Stimulated activated CD4-positive, alpha-beta T cell treated with anti-CD3 and anti-CD28 coated beads, TNF-alpha, amount 100 ng/mL, for 4 hours (primary cell): ENCODE data around the gene TULP1.
"Not testable (repeated sequence)": the region's sequence is repeated elsewhere in the genome, so short reads cannot be mapped to it uniquely, and the experiment has no call there.

Experiments used
- DNase-seq, 3 experiments: peaks; one replicate each; pipeline ENCODE4 v3.0.0-alpha.2; 2020; ENCODE audit warnings: low read depth in 3 of 3

Gene TULP1

DNA sequence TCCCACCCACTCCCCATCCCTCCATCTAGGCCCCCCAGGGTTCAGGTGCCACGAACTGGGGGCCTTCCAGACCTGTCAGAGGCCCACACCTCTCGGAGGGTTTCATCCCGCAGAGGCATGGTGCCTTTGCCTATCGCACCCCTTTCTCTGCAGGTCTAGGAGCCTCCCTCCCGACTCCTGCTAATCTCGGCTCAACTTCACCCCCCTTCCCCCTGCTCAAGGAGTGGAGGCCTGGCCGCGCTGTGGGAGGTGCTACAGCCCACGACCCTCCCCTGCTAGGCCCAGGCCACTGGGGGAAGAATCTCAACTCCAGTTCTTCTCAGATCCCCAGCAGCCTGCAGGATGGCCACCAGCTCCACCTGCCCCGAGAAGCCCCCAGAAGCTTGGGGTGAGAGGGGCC, at the start of gene TULP1:
Gene TULP1 (minus strand): TSS at position 157 of the 400 bp plus-strand sequence. CDS start 38 bp downstream, at position 119.
- DNase-seq: no peak

GRCh38 chr6:35562060-35562459, 49.4 kb upstream of the TULP1 start:
- DNase-seq: no peak

GRCh38 chr6:35561113-35561512, 48.4 kb upstream of the TULP1 start:
- no peak for DNase-seq

DNA sequence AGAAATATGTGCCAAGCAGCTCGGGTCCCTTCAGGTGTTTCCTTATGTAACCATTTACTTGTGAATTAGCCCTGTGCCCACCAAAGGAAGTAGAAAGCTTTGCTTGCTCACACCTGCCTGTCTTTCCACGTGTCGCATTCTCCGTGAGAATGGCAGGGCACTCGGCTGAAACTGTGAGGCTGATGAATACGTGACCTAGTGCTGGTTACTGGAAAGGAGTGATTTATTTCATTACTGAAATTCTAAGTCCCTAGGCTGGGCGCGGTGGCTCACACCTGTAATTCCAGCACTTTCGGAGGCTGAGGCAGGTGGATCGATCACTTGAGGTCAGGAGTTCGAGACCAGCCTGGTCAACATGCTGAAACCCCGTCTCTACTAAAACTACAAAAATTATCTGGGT, 45.9 kb upstream of the TULP1 start:
- DNase-seq: no peak

- no peak for DNase-seq
Measured at GRCh38 chr6:35557239-35557638, 44.5 kb upstream of the TULP1 start.

DNA sequence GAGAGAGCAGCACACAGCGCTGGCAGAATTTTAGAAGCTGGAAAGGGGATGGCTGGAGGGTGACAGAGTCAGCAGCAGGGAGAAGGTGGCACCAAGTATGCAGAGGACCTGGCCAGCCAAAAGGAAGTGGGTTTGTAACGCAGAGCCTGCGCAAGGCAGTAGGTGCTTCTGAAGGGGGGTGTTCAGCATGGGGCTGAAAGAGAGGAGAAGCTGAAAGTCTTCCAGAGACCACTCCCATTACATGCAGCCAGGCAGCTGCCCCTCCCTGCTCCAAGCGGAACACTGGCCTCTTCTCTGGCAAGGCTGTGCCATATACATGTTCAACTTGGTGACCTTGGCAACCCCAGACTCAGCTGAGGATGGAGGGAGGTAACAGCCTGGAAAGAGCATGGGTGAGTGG, 42.1 kb upstream of the TULP1 start:
- no peak for DNase-seq

- no peak for DNase-seq
Measured at GRCh38 chr6:35553315-35553714, 40.6 kb upstream of the TULP1 start.

GRCh38 chr6:35552285-35552917, 39.7 kb upstream of the TULP1 start:
- peak; percentile 34 to 36 (median 34) for DNase-seq

DNA sequence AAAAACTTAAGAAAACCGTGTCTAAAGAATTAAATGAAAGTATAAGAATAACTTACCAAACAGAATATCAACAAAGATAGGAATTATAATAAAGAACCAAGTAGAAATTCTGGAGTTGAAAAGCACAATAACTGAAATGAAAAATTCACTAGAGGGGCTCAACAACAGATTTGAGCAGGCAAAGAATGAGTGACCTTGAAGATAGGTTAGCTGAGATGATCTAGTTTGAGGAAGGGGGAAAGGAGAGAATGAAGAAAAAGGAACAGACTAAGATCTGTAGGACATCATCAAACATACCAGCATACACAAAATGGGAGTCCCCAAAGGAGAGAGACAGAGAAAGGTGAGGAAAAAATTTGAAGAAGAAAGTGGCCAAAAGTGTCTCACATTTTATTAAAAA, 37.7 kb upstream of the TULP1 start:
- DNase-seq: no peak

DNA sequence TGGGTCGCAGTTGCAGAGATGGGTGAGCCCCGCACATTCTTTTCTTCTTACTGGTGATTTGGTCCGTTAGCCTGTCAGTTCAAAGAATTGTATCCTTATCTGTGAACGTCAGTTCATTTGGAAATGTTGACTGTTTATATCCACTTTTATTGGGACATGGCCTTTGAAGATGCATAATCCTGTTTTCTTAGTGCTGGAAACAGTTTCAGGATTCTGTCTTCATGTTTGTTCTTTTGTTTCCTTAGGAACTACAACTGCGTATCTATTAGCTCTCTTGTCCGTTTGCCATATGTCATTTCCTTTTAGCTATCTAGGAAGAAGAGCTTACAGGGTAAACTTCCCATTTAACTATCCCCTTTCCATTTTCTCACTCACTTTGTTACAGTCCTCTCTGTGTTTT, 35.0 kb upstream of the TULP1 start:
- DNase-seq: no peak

GRCh38 chr6:35544769-35545361, 32.2 kb upstream of the TULP1 start:
- DNase-seq: no peak

DNA sequence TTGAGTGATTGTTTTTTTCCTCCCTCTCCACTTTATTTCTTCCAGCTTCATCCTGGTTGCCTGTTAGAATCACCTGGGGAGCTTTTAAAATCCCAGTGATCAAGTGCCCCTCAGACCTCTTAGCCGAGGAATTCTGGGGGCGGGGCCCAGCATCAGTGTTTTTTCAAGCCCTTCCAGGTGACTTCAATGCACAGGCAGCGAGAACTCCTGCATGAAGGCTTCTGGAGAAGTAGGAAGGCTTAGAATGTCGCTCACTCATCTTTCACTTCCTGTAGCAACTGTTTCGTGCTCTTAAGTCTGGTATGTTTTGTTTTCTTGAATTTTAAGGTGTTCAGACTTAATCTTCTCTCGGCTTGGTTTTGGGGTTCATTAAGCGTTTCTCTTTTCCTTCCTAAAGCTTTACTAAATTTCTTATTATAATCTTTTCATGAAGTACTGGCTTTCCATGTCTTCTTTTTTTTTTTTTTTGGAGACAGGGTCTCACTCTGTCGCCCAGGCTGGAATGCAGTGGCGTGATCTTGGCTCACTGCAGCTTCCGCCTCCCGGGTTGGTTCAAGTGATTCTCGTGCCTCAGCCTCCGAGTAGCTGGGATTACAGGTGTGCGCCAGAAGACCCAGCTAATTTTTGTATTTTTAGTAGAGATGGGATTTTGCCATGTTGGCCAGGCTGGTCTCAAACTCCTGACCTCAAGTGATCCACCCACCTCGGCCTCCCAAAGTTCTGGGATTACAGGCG, 30.9 kb upstream of the TULP1 start:
- DNase-seq: no peak

DNA sequence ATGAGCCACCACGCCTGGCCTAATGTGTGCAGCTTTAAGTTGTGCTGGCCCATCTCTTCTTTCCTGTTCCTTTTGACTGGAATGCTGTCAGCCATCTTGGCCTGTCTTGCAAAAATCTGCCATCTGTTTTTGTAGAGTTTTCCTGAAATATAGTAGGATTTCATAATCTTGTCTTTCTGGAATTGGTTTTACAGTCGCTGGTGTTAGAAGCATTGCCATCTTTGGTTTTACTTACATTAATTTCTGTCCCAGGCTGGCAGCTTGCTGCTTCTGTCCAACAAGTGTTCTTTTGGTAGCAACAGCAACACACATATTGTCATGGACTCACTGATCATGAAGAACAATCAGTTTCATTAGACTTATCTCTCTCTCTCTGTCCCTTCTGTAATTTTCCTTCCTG, 29.1 kb upstream of the TULP1 start:
- no peak for DNase-seq

DNA sequence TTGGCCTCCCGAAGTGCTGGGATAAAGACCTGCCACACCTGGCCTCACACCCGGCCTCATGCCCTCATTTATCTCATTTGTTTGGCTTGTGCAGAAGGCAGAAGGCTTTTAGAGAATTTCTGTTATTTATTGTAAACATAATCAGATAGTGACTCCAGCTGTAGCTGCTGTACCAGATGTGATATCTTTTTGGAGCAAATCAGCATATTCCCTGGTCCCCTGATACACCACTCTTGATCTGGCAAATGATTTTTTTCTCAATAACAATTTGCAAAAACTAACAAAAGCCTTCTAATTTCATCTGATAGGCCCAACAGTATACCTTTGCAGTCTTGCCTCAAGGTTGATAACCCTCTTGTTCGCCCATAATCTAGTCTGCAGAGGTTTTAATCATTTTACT, 26.5 kb upstream of the TULP1 start:
- no peak for DNase-seq

GRCh38 chr6:35535847-35536246, 23.2 kb upstream of the TULP1 start:
- DNase-seq: not testable (repeated sequence)

DNA sequence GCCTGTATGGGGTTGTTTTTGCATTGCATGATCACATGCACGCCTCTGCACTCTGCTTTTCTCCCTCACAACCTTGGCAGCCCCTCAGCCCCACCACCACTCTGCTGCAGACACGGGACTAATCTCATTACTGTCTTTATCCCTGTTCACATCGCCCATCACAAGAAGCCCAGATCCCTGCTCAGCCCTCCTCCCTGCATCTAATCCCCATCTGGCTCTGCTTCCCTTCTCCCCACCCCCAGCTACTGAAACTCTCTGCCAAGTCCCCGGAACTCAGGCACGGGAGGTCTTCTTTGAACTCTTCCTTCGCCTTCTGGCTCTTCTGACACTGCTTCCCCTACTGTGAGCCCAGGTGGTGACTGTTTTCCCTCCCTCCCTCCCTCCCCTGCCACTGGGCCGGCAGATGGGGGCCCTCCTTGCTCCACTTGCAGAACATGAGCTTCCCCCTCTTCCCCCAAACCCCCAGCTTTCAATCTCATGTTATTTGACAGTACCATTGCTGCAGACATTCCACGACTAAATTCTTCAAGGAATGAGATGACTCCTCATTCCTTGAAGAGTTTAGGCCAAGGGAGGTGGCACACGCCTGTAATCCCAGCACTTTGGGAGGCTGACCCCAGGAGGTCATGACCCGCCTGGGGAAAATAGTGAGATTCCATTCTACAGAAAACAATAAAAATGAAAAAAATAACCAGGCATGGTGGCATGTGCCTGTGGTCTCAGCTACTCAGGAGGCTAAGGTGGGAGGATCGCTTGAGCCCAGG, 21.9 kb upstream of the TULP1 start:
- no peak for DNase-seq

DNA sequence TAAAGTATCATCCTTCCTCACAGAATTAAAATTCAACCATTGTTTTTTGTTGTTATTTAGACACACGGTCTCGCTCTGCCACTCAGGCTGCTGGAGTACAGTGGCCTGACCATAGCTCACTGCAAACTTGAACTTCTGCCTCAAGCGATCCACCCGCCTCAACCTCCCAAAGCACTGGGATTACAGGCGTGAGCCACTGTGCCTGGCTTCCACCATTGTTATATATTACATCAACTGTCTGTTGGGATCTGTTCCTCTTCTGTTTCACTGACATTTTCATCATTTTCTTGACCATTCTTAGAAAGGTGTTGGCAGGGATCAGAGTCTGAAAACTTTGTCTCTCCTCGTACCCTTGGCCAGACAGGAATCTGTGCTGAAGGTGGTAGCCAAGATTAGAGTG, 21.3 kb upstream of the TULP1 start:
- no peak for DNase-seq

GRCh38 chr6:35532126-35532525, 19.4 kb upstream of the TULP1 start:
- DNase-seq: no peak

DNA sequence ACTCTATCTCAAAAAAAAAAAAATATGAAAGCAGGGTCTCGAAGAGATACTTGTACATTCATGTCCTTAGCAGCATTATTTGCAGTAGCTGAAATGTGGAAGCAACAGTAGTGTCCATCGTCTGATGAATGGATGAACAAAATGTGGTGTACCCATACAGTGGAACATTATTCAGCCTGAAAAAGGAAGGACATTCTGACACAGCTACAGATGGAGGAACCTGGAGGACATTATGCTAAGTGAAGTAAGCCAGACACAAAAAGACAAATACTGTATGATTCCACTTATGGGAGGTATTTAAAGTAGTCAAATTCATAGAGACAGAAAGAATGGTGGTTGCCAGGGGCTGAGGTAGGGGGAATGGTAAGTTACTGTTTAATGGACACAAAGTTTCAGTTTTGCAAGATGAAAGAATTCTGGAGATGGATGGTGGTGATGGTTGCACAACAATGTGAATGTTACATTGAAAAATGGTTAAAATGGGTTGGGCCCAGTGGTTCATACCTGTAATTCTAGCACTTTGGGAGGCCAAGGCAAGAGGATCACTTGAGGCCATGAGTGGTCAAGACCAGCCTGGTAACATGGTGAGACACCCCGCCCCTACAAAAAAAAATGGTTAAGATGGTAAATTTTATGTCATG, 11.8 kb upstream of the TULP1 start:
- DNase-seq: no peak

DNA sequence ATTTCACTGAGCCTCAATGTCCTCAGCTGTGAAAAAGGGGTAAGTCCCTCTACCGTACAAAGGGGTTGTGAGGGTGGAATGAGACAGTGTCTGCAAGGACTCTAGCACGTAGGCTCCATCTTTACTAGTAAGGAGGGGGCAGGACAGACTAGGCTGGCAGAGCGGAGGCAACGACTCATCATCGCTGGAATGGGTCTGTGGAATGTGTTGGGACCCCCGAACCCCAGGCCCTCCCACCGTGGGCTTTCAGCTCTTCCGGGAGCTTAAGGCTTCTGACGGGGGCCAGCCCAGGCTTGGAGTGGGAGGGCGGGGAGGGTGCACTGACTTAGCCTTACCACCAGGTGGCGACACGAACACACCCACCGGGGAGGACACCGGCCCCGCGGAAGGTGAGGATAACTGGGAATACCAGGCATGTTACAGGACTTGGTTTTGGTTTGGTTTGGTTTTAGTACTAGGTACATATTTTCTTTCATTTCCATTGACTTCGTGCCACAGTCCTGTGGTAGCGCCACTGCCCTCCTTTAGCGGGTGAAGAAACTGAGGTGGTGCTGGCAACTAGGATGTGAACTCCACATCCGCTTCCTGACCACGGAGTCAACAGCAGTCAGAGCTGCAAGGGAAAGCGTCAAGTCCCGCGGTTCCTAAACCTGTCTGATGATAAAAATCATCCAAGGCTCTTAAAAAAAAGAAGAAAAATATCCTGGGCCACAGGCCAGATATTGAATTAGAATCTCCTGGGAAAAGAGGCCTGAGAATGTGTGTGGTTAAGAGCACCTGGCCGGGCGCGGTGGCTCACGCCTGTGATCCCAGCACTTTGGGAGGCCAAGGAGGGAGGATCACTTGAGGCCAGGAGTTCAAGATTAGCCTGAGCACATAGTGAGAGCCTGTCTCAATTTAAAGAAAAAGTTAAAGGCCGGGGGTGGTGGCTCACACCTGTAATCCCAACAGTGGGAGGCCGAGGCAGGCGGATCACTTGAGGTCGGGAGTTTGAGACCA, 10.3 kb upstream of the TULP1 start:
- peak; percentile 57 to 73 (median 61) for DNase-seq

- DNase-seq: no peak
Measured at GRCh38 chr6:35522151-35522550, 9.5 kb upstream of the TULP1 start.
